OCI-LY3 (cell line): ENCODE measurements around the gene TMEM252.

Experiments used
- H2AFZ ChIP-seq: fragments of 200-600, 300-600 bp; shearing (Covaris generic); 2 replicates; pipeline ENCODE4 v1.6.0; 2014; ENCODE audit warnings: antibody characterized with exemption, low read depth, low read length
- H3K27ac ChIP-seq: fragments of 200-600, 300-600 bp; sonication (generic); 2 replicates; pipeline ENCODE4 v1.5.1; 2014; ENCODE audit warnings: mild to moderate bottlenecking, low read length, moderate library complexity, mixed read lengths
- H3K27me3 ChIP-seq: fragments of 200-600, 300-600 bp; sonication (generic); 2 replicates; pipeline ENCODE4 v1.6.1; 2014; ENCODE audit warnings: low read depth, low read length, mixed read lengths
- H3K36me3 ChIP-seq: fragments of 200-600, 300-600 bp; sonication (generic); replicated peaks from 2 replicates; pipeline ENCODE3; 2014; ENCODE audit warnings: low read depth, low read length, mixed read lengths
- H3K4me1 ChIP-seq: fragments of 300-600, 200-600 bp; sonication (generic); 2 replicates; pipeline ENCODE4 v1.6.1; 2014; ENCODE audit warnings: low read length, mixed read lengths
- H3K4me2 ChIP-seq: fragments of 200-600, 300-600 bp; sonication (generic); 2 replicates; pipeline ENCODE4 v1.6.1; 2014; ENCODE audit warnings: low read length, mixed read lengths
- H3K4me3 ChIP-seq: fragments of 300-600, 200-600 bp; sonication (generic); 2 replicates; pipeline ENCODE4 v1.5.1; 2014; ENCODE audit warnings: antibody characterized with exemption, mild to moderate bottlenecking, low read length, moderate library complexity
- H3K79me2 ChIP-seq: fragments of 300-600, 200-600 bp; shearing (Covaris generic); 2 replicates; pipeline ENCODE4 v1.6.1; 2014; ENCODE audit warnings: mild to moderate bottlenecking, low read length, mixed read lengths
- H3K9ac ChIP-seq: fragments of 300-600, 200-600 bp; shearing (Covaris generic); 2 replicates; pipeline ENCODE4 v1.6.0; 2014; ENCODE audit warnings: mild to moderate bottlenecking, low read length, moderate library complexity
- H3K9me3 ChIP-seq: fragments of 200-600, 300-600 bp; shearing (Covaris generic); 2 replicates; pipeline ENCODE4 v1.6.1; 2014; ENCODE audit warnings: low read length, mixed read lengths; ENCODE audit not compliant: insufficient read depth
- H4K20me1 ChIP-seq: fragments of 200-600, 300-600 bp; sonication (generic); 2 replicates; pipeline ENCODE4 v1.6.1; 2016; ENCODE audit warnings: low read length, mixed read lengths; ENCODE audit not compliant: insufficient read depth
- EZH2phosphoT487 ChIP-seq: fragments of 200-600 bp; shearing (Covaris generic); IDR thresholded peaks from 2 replicates; pipeline ENCODE4 v1.6.1; 2018; ENCODE audit warnings: antibody characterized with exemption, mixed run types, low read depth
- TF ChIP-seq, protein P1 (sequence below): fragments of 200-600, 300-600 bp; sonication (generic); IDR thresholded peaks from 2 replicates; pipeline ENCODE4 v1.5.1; 2014; ENCODE audit warnings: antibody characterized with exemption, low read length, low read depth

The TMEM252 gene

DNA sequence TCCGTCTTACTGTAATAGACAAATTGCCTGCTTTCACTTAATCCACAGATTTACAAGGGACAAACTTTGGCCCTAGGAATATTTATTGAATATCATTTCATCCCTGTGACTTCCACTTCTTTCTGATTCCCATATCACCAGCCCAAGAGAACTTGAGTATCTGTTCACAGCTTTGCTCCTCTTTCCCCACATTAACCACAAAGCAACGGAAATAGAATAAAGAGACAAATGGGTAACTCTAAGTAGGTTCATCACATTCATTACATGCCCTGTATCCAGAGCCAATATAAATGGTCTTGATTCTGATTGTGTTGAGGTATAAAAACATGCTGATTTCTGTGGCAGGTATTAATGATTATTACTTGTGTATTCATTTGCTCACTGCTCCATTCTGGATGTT, 41.9 kb downstream of the TMEM252 start:
- Histone ChIP-seq H2AFZ (no peak overlapping the region), H3K4me2 (no peak overlapping the region), H3K27ac (no peak overlapping the region), H3K27me3 (peaks cover 9% of the 10 kb centered on the region; the same call in 1 of the 2 replicates), H3K4me1 (no peaks in the 10 kb centered on the region), H3K4me3 (no peak overlapping the region), H3K36me3 (no peaks in the 10 kb centered on the region), H3K9me3 (no peaks in the 10 kb centered on the region), H4K20me1 (no peaks in the 10 kb centered on the region), H3K79me2 (no peaks in the 10 kb centered on the region), H3K9ac (no peak overlapping the region)
- TF ChIP-seq, protein P1, sequence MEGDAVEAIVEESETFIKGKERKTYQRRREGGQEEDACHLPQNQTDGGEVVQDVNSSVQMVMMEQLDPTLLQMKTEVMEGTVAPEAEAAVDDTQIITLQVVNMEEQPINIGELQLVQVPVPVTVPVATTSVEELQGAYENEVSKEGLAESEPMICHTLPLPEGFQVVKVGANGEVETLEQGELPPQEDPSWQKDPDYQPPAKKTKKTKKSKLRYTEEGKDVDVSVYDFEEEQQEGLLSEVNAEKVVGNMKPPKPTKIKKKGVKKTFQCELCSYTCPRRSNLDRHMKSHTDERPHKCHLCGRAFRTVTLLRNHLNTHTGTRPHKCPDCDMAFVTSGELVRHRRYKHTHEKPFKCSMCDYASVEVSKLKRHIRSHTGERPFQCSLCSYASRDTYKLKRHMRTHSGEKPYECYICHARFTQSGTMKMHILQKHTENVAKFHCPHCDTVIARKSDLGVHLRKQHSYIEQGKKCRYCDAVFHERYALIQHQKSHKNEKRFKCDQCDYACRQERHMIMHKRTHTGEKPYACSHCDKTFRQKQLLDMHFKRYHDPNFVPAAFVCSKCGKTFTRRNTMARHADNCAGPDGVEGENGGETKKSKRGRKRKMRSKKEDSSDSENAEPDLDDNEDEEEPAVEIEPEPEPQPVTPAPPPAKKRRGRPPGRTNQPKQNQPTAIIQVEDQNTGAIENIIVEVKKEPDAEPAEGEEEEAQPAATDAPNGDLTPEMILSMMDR: no peak
- no peak for TF ChIP-seq EZH2phosphoT487

DNA sequence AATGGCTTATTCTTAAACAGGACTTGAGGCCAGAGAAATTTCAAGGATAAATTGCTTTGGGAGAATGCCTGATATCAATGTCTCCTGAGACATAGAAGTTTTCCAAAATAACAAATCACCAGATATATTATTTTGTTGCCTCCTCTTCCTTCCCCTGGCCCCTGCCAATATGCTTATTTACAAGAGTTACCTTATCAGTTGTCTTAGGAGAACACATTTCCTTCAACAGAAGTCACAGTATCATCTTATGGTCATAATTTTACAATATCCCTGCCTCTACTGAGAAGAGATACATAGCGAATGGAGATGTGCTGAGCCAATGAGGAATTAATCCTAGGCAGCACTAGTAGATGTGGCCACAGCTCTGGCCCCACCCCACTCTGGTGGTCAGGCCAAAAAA, 43.1 kb downstream of the TMEM252 start:
- H4K20me1 ChIP-seq: no peaks in the 10 kb centered on the region
- no peak overlapping the region for H3K4me2 ChIP-seq
- H3K9ac ChIP-seq: no peak overlapping the region
- TF ChIP-seq, protein P1: no peak
- no peak for TF ChIP-seq EZH2phosphoT487
- no peak overlapping the region for H3K4me3 ChIP-seq
- H3K9me3 ChIP-seq: no peaks in the 10 kb centered on the region
- H3K4me1 ChIP-seq: no peaks in the 10 kb centered on the region
- peaks cover 12% of the 10 kb centered on the region for H3K27me3 ChIP-seq
- H3K79me2 ChIP-seq: no peaks in the 10 kb centered on the region
- H3K27ac ChIP-seq: no peak overlapping the region
- H2AFZ ChIP-seq: no peak overlapping the region
- H3K36me3 ChIP-seq: no peaks in the 10 kb centered on the region

DNA sequence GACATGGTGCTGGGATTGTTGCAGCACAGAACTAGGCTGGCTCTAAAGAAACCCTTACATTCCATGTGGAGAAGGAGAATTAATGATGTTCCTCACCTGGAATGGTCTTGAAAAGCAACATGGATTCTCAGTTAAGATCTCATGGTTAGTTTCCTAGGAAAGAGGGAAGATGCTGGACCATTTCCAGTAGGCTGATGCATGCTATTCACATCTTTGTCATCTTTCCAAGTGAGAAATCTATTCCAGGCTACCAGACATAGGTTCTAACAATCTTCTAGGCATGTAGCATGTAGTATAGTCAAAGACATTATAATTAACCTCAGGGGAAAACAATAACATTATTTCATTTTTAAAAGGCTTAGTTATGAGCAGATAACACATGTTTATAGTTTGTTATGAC, 44.3 kb downstream of the TMEM252 start:
- no peak overlapping the region for H3K4me2 ChIP-seq
- H3K4me1 ChIP-seq: no peaks in the 10 kb centered on the region
- H4K20me1 ChIP-seq: no peaks in the 10 kb centered on the region
- no peak overlapping the region for H3K27ac ChIP-seq
- no peak overlapping the region for H3K4me3 ChIP-seq
- no peaks in the 10 kb centered on the region for H3K36me3 ChIP-seq
- H3K27me3 ChIP-seq: peaks cover 19% of the 10 kb centered on the region
- no peak for TF ChIP-seq EZH2phosphoT487
- TF ChIP-seq, protein P1: no peak
- H3K9ac ChIP-seq: no peak overlapping the region
- no peak overlapping the region for H2AFZ ChIP-seq
- no peaks in the 10 kb centered on the region for H3K79me2 ChIP-seq
- no peaks in the 10 kb centered on the region for H3K9me3 ChIP-seq

DNA sequence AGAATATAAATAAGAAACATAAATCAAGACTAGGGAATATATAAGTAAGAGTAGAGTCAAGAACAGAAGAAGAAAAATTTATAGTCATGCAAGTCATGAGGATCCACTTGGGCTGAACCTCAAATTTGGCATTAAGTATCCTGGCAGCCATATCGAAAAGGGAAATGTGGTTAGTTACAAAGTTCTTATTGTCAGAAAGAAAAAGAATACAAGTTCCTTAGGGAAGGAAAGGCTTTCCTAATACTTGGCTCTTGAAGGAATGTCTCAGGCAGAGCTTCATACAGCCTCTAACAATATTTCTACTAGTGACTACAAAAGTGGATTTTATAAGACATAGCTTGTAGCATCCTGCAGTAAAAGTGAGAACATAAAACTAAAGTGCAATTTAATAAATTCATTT, 45.4 kb downstream of the TMEM252 start:
- no peak overlapping the region for H3K9ac ChIP-seq
- H2AFZ ChIP-seq: no peak overlapping the region
- no peaks in the 10 kb centered on the region for H3K36me3 ChIP-seq
- H4K20me1 ChIP-seq: no peaks in the 10 kb centered on the region
- H3K4me3 ChIP-seq: no peak overlapping the region
- peaks cover 19% of the 10 kb centered on the region for H3K27me3 ChIP-seq
- no peaks in the 10 kb centered on the region for H3K4me1 ChIP-seq
- no peaks in the 10 kb centered on the region for H3K79me2 ChIP-seq
- TF ChIP-seq, protein P1: no peak
- TF ChIP-seq EZH2phosphoT487: no peak
- H3K4me2 ChIP-seq: no peak overlapping the region
- H3K9me3 ChIP-seq: no peaks in the 10 kb centered on the region
- no peak overlapping the region for H3K27ac ChIP-seq
